GM18868 (cell line): ENCODE data around the gene ZNF22.

Source experiments
- ATAC-seq: cut with Tn5 transposase; IDR thresholded peaks from one replicate; pipeline ENCODE4 v1.9.1; 2021; ENCODE audit warnings: mild to moderate bottlenecking, moderate library complexity; ENCODE audit not compliant: unreplicated experiment

Gene ZNF22

GRCh38 chr10:44988957-44989585, 11.7 kb upstream of the ZNF22 start:
- no peak for ATAC-seq

DNA sequence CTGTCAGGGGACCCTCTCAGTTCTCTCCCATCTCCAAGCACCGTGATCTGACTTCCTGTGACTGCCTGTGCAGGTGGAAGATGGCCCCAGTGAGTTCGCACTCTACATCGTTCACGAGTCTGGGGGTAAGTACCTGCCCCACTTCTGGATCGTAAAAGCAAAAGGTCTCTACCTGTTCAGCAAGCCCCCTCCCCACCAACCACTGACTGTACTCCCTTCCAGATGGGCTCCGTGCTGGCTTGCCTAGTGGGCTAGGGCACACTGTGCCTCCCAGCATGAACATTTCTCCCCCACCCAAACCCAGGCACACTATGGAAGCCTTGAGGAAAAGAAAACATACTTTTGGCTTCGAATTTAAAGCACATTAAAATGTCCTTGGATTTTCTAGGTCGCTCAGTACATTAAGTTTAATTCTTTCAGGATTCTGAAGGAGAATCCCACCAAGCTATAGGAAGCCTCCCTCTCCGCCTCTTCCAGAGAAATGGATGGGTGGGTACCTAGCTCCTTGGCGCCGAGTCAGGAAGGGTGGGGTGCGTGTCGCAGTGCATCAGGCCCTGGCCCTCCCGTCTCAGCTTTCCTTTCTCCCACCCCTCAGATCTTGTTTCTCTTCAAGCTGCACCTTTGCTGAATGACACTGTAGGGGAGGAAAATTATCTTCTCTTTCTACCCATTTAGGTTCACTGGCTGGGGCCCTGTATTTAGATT, 11.0 kb upstream of the ZNF22 start:
- no peak for ATAC-seq

- no peak for ATAC-seq
Observed at GRCh38 chr10:44990302-44990655, 10.4 kb upstream of the ZNF22 start.

GRCh38 chr10:44990965-44991364, 9.8 kb upstream of the ZNF22 start:
- no peak for ATAC-seq

DNA sequence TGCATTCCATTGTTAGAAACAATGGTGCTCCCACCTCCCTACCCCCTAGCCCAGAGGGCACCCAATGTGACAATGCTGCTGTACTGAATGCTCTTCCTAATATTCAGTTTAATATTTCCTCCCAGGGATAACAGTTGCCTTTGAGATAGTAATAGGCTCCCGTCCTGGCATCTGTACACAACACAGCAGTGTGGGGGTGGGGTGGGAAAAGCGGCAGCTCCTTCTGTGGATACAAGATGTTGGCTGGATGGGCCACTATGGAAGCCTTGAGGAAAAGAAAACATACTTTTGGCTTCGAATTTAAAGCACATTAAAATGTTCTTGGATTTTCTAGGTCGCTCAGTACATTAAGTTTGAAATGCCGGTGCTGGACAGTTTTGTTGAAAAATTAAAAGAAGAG, 9.2 kb upstream of the ZNF22 start:
- ATAC-seq: no peak

GRCh38 chr10:44992070-44992731, 8.5 kb upstream of the ZNF22 start:
- ATAC-seq: no peak

- ATAC-seq: no peak
Observed at GRCh38 chr10:44992732-44993225, 7.9 kb upstream of the ZNF22 start.

- no peak for ATAC-seq
Observed at GRCh38 chr10:44993226-44993921, 7.3 kb upstream of the ZNF22 start.

DNA sequence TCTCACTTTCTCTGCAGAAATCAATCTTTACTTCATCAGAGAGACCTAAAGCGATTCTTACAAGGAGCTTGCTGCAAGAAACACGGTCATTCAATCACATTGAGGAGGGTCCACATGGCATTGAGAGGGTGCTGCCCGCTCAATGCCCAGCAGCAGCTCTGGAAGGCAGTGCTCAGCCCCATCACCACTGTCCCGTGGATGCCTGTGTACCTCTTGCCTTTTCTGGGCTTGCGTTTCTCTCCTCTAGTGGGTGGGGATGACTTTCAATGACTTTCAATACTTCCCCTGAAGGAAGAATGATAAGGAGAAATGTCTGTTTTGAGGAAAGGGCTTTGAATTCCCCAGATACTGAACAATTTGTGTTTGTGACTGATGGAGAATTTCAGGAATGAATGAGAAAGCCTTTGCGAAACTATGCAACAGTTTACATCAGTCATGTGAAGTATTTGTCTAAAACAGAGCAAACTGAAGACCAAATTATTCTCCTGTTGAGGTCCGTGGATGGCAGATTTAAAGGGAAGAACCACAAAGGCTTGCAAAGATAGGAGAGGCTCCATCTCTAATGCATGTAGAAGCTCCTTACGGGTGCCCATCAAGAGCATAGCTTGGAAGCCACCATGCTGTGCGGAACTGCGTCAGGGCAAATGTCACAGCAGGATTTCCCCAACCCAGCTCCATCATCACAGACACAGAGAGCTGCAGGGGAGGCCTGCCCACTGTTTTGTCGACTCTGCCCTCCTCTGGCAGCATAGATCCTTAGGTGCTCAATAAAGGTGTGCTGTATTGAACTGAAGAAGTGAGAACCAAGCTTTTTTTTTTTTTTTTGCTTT, 6.6 kb upstream of the ZNF22 start:
- no peak for ATAC-seq

DNA sequence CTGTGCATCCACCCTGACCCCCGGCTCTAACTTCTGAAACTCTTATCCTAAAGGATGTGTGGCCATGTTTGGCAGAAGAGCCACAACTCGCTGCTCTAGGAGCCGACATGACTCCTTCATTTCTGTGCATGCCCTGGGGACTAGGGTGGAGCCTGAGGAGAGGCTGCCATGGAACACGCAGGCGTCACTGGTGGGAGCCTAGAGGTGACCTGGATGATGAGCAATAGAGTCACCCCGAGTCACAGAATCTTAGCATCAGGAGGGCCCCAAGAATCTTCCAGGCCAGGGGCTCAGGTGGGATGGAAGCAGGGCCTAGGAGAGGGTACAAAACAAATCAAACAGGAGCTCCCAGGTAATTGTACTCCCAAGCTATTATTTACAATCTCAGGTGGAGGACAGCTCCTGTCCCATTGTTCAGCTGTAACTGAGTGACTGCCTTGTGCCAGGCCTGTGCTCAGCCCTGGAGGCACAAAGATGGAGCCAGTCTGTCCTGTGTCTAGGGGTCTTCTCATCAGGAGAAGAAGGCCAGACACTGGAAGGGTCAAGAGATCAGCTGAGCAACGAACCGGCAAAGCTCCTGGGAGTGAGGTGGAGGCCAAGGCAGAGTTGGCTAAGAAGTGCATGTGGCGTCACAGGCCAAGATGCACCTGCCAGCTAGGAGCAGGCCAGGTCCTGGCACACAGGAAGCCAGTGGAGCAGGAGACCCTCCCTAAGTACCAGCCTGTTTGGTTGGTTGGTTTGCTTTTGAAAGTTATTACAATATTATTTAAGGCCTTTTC, 5.8 kb upstream of the ZNF22 start:
- no peak for ATAC-seq

DNA sequence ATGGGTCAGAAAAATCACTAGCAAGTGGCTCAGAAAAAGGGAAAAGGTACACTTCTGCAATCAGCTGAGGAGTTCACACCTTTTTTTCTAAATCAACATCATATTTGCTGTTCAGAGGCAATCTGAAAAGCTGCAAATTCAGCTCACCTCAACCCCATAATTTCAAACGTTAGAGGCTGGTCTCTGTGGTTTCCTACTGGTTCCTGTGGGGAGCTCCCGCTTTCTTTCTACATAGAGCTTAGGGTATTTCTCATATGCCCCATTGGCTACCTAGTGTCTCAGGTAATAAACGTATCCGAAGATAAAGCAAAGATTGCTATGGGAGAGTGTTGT, 5.2 kb upstream of the ZNF22 start:
- no peak for ATAC-seq

DNA sequence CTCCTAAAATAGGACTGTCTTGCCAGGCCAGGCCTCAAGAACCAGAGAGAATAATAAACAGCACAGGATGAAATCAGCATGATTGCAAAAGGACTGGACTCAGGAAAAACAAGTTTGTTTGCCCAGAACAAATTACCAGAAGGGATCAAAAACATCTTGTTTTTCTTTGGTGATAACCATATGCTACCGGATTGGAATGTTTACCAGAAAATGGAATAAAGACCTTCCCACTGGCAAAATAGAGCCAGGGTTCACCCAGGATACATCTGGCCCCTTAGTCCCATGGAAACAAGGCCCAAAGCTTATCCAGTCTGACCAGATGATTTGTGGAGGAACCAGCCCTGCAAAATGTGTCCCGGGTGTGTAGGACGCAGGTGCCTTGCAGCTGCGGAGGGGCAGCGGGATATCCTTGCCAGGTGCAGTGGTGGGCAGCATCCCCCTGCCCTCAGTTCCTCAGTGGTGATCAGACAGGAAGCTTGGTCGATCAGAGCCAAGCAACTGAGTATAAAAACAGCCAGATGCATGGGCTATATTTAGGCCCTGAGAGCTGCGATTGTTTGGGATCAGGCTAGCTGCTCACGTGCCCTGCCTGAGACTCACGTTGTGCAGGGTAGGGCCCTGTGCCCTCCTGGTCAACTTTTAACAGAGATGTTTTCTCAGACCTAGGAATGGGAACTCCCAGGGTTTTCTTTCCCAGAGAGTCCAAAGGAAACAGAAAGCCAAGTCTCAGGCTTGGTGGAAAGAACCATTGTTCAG, 4.6 kb upstream of the ZNF22 start:
- ATAC-seq: no peak

DNA sequence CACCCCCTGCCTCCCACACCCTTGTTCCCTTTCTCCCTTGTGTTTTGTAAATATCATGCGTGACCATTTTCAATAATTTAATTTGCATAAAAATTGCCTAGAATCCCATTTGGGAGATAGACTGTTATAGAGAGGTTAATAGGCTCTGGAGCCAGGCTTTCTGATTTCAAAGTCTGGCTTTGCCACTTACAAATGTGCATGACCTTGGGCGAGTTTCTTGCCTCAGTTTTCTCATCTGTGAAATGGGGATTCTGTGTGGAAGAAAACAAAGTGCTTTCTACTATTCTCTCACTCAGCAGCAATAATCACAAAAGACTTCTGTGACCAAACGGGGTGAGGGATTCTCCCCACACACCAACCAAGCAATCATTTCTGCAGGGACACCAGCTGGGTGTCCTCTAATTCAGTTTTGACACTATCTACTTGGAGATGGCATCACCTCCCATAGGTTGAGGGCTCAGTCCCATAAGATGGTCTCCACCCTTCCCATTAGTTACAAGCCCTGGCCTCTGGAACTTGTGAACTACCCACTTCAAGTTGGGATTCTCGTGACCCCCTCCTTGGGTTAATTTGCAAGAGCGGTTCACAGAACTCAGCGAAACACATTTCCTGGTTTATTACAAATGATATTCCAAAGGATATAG, 3.5 kb upstream of the ZNF22 start:
- ATAC-seq: no peak

- no peak for ATAC-seq
Observed at GRCh38 chr10:44998146-44998631, 2.5 kb upstream of the ZNF22 start.

DNA sequence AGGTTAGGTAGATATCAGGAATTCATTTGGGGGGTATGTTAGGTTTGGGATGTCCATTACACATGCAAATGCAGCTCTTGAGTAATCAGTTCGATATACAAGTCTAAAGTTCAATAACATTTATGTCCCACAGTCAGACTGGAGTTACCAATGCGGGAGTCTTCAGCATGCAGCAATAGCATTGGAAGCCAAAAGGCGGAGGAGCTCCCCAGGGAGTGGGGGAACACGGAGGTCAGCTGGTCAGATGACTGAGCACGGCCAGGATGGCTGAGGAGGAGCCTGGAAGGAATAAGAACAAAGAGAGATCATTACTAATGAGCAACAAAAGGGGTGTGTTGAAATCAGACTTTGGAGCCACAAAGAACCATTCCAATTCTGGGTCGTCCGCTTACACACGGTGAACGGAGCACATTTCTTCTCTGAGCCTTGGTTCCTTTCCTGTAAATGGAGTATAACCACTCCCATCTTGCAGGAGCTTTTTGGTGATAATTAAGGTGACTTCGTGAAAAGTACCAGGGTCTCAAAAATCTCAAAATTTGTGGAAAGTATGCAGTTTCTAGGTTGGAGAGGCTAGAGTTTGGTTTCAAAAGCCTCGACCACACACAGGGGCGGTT, 478 bp upstream of the ZNF22 start:
- no peak for ATAC-seq

DNA sequence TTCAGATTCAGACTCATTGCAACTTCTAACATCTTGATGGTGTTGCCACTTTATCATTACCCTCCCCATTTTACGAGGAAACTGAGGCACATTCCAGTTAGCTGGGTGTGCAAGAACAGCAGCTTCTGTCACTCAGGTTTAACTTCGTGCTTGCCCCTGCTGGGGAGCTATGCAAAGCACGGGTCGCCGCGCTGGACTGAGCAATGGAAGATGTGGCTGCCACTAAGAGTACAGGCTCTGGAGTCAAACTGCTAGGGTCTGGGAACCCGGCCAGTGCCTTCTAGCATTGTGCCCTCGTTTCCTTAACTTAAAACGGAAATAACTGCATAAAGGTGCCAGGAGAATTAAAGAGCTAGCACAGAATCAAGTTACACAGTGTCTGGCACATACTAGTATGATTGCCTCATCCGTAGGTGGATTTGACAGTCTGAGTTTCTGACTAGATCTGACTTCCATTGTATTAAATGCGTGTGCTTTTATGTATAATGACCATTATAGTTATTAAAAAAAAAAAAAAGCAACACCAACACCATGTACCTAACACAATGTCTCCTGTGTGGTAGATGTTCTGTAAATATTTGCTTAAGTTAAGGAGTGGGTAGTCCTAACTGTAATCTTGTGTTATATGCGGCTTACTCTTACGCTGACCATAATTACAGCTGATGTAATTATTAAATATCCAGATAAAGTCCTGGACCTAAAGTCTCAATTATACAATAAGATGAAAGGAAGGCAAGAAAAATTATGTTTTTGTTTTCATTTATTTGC, 842 bp downstream of the ZNF22 start:
- ATAC-seq: peak; percentile 76

- ATAC-seq: no peak
Observed at GRCh38 chr10:45003432-45004000, 2.8 kb downstream of the ZNF22 start.
